ENCODE data around the gene MAP3K15. TPM values are rescaled to one million over a fixed set of nuclear protein-coding genes. Genes with fewer than 3 reads are reported as not detected.

The MAP3K15 gene
- total and polyA plus RNA-seq, 10 of the 15 experiments (the other 5 are each of a cell fraction or from before 2014, with no cell fraction given): 0.03 to 0.16 TPM; not detected in 8

DNA sequence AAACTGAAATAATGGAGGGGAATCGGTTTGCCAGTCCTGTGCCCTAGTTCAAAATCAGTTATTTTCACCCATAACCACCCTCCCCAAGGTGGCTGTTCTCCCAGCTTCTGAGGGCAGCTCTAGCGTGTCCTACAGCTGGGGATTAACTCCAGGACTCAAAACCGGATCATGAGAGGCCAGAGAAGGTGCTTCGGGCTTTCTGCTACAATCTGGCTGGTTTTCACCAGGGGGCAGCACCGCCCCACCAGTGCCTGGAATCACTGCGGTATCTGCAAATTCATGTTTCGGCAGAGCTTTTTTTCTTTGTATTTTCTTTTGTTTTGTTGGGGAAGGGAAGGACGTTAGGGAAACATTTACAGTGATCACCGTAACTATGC is 143.2 kb downstream of the MAP3K15 start:
- POLR2A ChIA-PET: interaction anchor here (0.6 to 0.7 kb wide), 2 partner anchors 433 to 648 kb away, joined by 3 read pairs; no protein-coding TSS in a partner anchor
- no peak overlapping the region; the same call in 1 of the 2 replicates for H3K9ac ChIP-seq (ENCODE audit: control insufficient read depth, insufficient read depth, low read length)
- in situ Hi-C loops (cut with MboI) (loop anchor here (5.0 to 25.0 kb wide), 2 partner anchors 515 to 700 kb away; partner anchors contain the start of gene SH3KBP1), intact Hi-C loops (cut with micrococcal nuclease; ENCODE audit: unreplicated experiment) (loop anchor here (2.0 to 5.0 kb wide), 3 partner anchors 160 to 695 kb away; partner anchors contain the start of gene BCLAF3)
- BruUV-seq (replicated peaks): no TSS peak
- H2AFZ ChIP-seq (ENCODE audit: control insufficient read depth, low read depth, low read length): peak overlapping the region; percentile 71
- H3K27me3 ChIP-seq (replicated peaks in 1 of 2; ENCODE audit: control insufficient read depth in 2 of 2, insufficient read depth in 2 of 2, low read length in 1 of 2): no peaks in the 10 kb centered on the region
- no peaks in the 10 kb centered on the region; the same call in 1 of the 2 replicates for H3K4me1 ChIP-seq (ENCODE audit: control insufficient read depth, insufficient read depth, low read length)
- FAIRE-seq (no peak), DNase-seq (ENCODE audit: low read depth, low spot score) (no peak), ATAC-seq (peak; percentile 94)
- H3K9me3 ChIP-seq (replicated peaks; ENCODE audit: control insufficient read depth, insufficient read depth, low read length): no peaks in the 10 kb centered on the region; the same call in 2 of the 3 replicates
- no peak overlapping the region for H3K27ac ChIP-seq (ENCODE audit: control insufficient read depth, insufficient read depth)
- RAD21 ChIA-PET (ENCODE audit: unreplicated experiment): interaction anchor here (0.7 to 1.5 kb wide), 9 partner anchors 11 to 699 kb away, joined by 3 to 8 read pairs (median 4); no protein-coding TSS in a partner anchor
- CTCF ChIA-PET: interaction anchor here (0.6 to 2.3 kb wide), 17 partner anchors 10 to 722 kb away, joined by 3 to 12 read pairs (median 4); partner anchors contain the start of gene BCLAF3
- 22% methylated on average over 9 of the region's 9 CpGs for WGBS (ENCODE audit: insufficient coverage, insufficient replicate concordance, low lambda C conversion rate, missing lambda C conversion rate)
- H4K20me1 ChIP-seq (ENCODE audit: control insufficient read depth, insufficient read depth): no peaks in the 10 kb centered on the region
- SMC1A ChIA-PET (ENCODE audit: uncharacterized antibody, unreplicated experiment): interaction anchor here (0.6 to 2.3 kb wide), 9 partner anchors 10 to 757 kb away, joined by 3 to 7 read pairs (median 4); no protein-coding TSS in a partner anchor
- peak overlapping the region; percentile 89 for H3K4me2 ChIP-seq (ENCODE audit: control insufficient read depth, insufficient read depth)
- H3K36me3 ChIP-seq (ENCODE audit: control insufficient read depth in 2 of 2, insufficient read depth in 2 of 2, low read length in 1 of 2): no peaks in the 10 kb centered on the region
- peak overlapping the region; percentile 28; the same call in 1 of the 2 replicates for H3K4me3 ChIP-seq
- no peaks in the 10 kb centered on the region for H3K79me2 ChIP-seq (ENCODE audit: control insufficient read depth, insufficient read depth, low read length)
- TF ChIP-seq ESRRA (IDR thresholded peaks at IDR 0.05; ENCODE audit: low read length): no peak
- no peak for TF ChIP-seq KDM1A (IDR thresholded peaks at IDR 0.05; ENCODE audit: borderline replicate concordance)
- TF ChIP-seq SRF (IDR thresholded peaks at IDR 0.05; ENCODE audit: low read depth in 2 of 2, low read length in 2 of 2): no peak
- TF ChIP-seq KLF5 (IDR thresholded peaks at IDR 0.05; ENCODE audit: partially characterized antibody): no peak
- TF ChIP-seq STAT1 (conservative IDR thresholded peaks at IDR 0.05): no peak
- peak; percentile 67 to 81 (median 69) for TF ChIP-seq CTCF (IDR thresholded peaks at IDR 0.05 in 2 of 3, conservative IDR thresholded peaks at IDR 0.05 in 1 of 3; ENCODE audit: control insufficient read depth in 2 of 3, extremely low read depth in 1 of 3, insufficient read depth in 1 of 3, low read depth in 3 of 3, low read length in 3 of 3)
- TF ChIP-seq ZNF207 (IDR thresholded peaks at IDR 0.05; ENCODE audit: borderline replicate concordance): no peak
- no peak for TF ChIP-seq DPF2 (IDR thresholded peaks at IDR 0.05)
- TF ChIP-seq, protein P1, sequence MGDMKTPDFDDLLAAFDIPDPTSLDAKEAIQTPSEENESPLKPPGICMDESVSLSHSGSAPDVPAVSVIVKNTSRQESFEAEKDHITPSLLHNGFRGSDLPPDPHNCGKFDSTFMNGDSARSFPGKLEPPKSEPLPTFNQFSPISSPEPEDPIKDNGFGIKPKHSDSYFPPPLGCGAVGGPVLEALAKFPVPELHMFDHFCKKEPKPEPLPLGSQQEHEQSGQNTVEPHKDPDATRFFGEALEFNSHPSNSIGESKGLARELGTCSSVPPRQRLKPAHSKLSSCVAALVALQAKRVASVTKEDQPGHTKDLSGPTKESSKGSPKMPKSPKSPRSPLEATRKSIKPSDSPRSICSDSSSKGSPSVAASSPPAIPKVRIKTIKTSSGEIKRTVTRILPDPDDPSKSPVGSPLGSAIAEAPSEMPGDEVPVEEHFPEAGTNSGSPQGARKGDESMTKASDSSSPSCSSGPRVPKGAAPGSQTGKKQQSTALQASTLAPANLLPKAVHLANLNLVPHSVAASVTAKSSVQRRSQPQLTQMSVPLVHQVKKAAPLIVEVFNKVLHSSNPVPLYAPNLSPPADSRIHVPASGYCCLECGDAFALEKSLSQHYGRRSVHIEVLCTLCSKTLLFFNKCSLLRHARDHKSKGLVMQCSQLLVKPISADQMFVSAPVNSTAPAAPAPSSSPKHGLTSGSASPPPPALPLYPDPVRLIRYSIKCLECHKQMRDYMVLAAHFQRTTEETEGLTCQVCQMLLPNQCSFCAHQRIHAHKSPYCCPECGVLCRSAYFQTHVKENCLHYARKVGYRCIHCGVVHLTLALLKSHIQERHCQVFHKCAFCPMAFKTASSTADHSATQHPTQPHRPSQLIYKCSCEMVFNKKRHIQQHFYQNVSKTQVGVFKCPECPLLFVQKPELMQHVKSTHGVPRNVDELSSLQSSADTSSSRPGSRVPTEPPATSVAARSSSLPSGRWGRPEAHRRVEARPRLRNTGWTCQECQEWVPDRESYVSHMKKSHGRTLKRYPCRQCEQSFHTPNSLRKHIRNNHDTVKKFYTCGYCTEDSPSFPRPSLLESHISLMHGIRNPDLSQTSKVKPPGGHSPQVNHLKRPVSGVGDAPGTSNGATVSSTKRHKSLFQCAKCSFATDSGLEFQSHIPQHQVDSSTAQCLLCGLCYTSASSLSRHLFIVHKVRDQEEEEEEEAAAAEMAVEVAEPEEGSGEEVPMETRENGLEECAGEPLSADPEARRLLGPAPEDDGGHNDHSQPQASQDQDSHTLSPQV (IDR thresholded peaks at IDR 0.05): no peak
- peak; percentile 57 for TF ChIP-seq RUNX3 (IDR thresholded peaks at IDR 0.05; ENCODE audit: low read length)
- no peak for TF ChIP-seq TCF7 (IDR thresholded peaks at IDR 0.05; ENCODE audit: borderline replicate concordance)
- TF ChIP-seq MEF2B (IDR thresholded peaks at IDR 0.05; ENCODE audit: partially characterized antibody, poor library complexity, severe bottlenecking): no peak
- no peak for TF ChIP-seq RFX5 (IDR thresholded peaks at IDR 0.05; ENCODE audit: low read depth, low read length)
- TF ChIP-seq MEF2A (IDR thresholded peaks at IDR 0.05; ENCODE audit: insufficient read depth, low read depth, low read length): no peak
- TF ChIP-seq ZNF384 (IDR thresholded peaks at IDR 0.05; ENCODE audit: borderline replicate concordance, low read depth, low read length): 0 out of 2 replicates have a peak, but pooled peaks have one; percentile 20
- TF ChIP-seq TCF3 (IDR thresholded peaks at IDR 0.05; ENCODE audit: borderline replicate concordance, insufficient read depth, low read depth, low read length): no peak
- no peak for TF ChIP-seq EGR1 (IDR thresholded peaks at IDR 0.05; ENCODE audit: borderline replicate concordance in 1 of 2, low read depth in 2 of 2, low read length in 2 of 2)
- TF ChIP-seq CREM (IDR thresholded peaks at IDR 0.05; ENCODE audit: low read depth): no peak
- TF ChIP-seq CBX3 (IDR thresholded peaks at IDR 0.05; ENCODE audit: borderline replicate concordance, low read depth): no peak
- TF ChIP-seq EED (IDR thresholded peaks at IDR 0.05; ENCODE audit: low read depth): no peak
